H1 (cell line): Measurements from ENCODE around the gene NTN4. TPM values are rescaled to one million over a fixed set of nuclear protein-coding genes. Genes with fewer than 3 reads are reported as not detected.

ENCODE experiments used
- CTCF ChIA-PET: fragments of 300-600 bp; sonication (Branson Sonifier 250); formaldehyde crosslinking; loops from one replicate; lab custom pipeline; 2021; ENCODE audit not compliant: partially characterized antibody; lab: Charles Lee
- POLR2A ChIA-PET: fragments of 300-600 bp; sonication (Branson Sonifier 250); formaldehyde crosslinking; loops from one replicate; lab custom pipeline; 2021; ENCODE audit warnings: inconsistent platforms; ENCODE audit not compliant: partially characterized antibody; lab: Charles Lee
- DNase-seq, 2 experiments: peaks; one replicate each; pipeline versions ENCODE4 v3.0.0 to v3.0.0-alpha.2; 2010 to 2022; ENCODE audit warnings: low spot score in 2 of 2, low read depth in 1 of 2, mixed read lengths in 1 of 2
- FAIRE-seq: peaks from 2 replicates; lab custom pipeline; 2011; peaks lifted over from hg19 to GRCh38; lab: Jason Lieb, UNC
- H2AFZ ChIP-seq: 2 replicates; pipeline ENCODE4 v1.8.1; 2012; ENCODE audit warnings: low read length, inconsistent platforms
- H2AK5ac ChIP-seq: 2 replicates; pipeline ENCODE4 v1.6.1; 2013; ENCODE audit warnings: low read depth, low read length
- H2BK120ac ChIP-seq: replicated peaks from 2 replicates; pipeline ENCODE3; 2013; ENCODE audit warnings: low read depth, low read length, inconsistent platforms
- H2BK12ac ChIP-seq: 2 replicates; pipeline ENCODE4 v1.6.1; 2013; ENCODE audit warnings: low read depth, low read length
- H2BK15ac ChIP-seq: 2 replicates; pipeline ENCODE4 v1.6.1; 2013; ENCODE audit warnings: low read length
- H2BK20ac ChIP-seq: 2 replicates; pipeline ENCODE4 v1.6.1; 2013; ENCODE audit warnings: low read length
- H2BK5ac ChIP-seq: 2 replicates; pipeline ENCODE4 v1.6.1; 2013; ENCODE audit warnings: low read depth, low read length
- H3K14ac ChIP-seq: 2 replicates; pipeline ENCODE4 v1.6.1; 2013; ENCODE audit warnings: inconsistent platforms; ENCODE audit not compliant: insufficient read length
- H3K18ac ChIP-seq: 2 replicates; pipeline ENCODE4 v1.6.1; 2013; ENCODE audit warnings: low read length; ENCODE audit errors: extremely low read depth
- H3K23ac ChIP-seq: 2 replicates; pipeline ENCODE4 v1.6.1; 2013; ENCODE audit warnings: inconsistent platforms; ENCODE audit not compliant: insufficient read length
- H3K23me2 ChIP-seq: 2 replicates; pipeline ENCODE4 v1.6.1; 2013; ENCODE audit warnings: low read depth, low read length
- H3K27ac ChIP-seq: 2 replicates; pipeline ENCODE4 v1.6.1; 2011; ENCODE audit warnings: low read depth, low read length, inconsistent platforms
- H3K27me3 ChIP-seq, 4 experiments: replicated peaks in 1 of 4; 1 replicate in 1 of 4; 2 replicates in 3 of 4; pipeline versions ENCODE4 v1.6.1 to v1.8.1; 2011 to 2013; ENCODE audit warnings: low read length in 3 of 4, mild to moderate bottlenecking in 3 of 4, inconsistent platforms in 2 of 4, mixed read lengths in 2 of 4, moderate library complexity in 1 of 4; ENCODE audit not compliant: control insufficient read depth in 3 of 4, insufficient read depth in 3 of 4; ENCODE audit errors: extremely low read depth in 1 of 4
- H3K36me3 ChIP-seq, 4 experiments: 2 replicates each; pipeline versions ENCODE4 v1.6.1 to v1.8.1; 2011 to 2013; ENCODE audit warnings: mild to moderate bottlenecking in 4 of 4, low read length in 3 of 4, moderate library complexity in 2 of 4, control low read depth in 1 of 4, inconsistent platforms in 1 of 4; ENCODE audit not compliant: insufficient read depth in 4 of 4, control insufficient read depth in 2 of 4
- H3K4ac ChIP-seq: replicated peaks from 2 replicates; pipeline ENCODE3; 2013; ENCODE audit warnings: low read length, low read depth, mixed read lengths, inconsistent platforms; ENCODE audit not compliant: insufficient read length
- H3K4me1 ChIP-seq, 4 experiments: replicated peaks in 1 of 4; 1 replicate in 1 of 4; 2 replicates in 3 of 4; pipeline versions ENCODE4 v1.6.1 to v1.8.1; 2011 to 2013; ENCODE audit warnings: low read length in 3 of 4, inconsistent platforms in 2 of 4, mixed read lengths in 1 of 4; ENCODE audit not compliant: insufficient read depth in 4 of 4, control insufficient read depth in 3 of 4
- H3K4me2 ChIP-seq, 2 experiments: 2 replicates each; pipeline versions ENCODE4 v1.6.1 to v1.8.1; 2011 to 2013; ENCODE audit warnings: low read depth in 2 of 2, low read length in 2 of 2, control low read depth in 1 of 2, inconsistent platforms in 1 of 2, mild to moderate bottlenecking in 1 of 2; ENCODE audit not compliant: insufficient read depth in 1 of 2
- H3K4me3 ChIP-seq, 4 experiments: fragments of 200-600, 300-600 bp in 1 of 4; sonication (generic), shearing (Covaris generic), sonication (Bioruptor Twin) in 1 of 4; 2 replicates each; pipeline versions ENCODE4 v1.5.1 to v1.8.1; 2011 to 2016; ENCODE audit warnings: low read length in 4 of 4, low read depth in 3 of 4, control low read depth in 2 of 4, inconsistent platforms in 2 of 4, mild to moderate bottlenecking in 2 of 4, mixed read lengths in 1 of 4, moderate library complexity in 1 of 4; ENCODE audit not compliant: insufficient read depth in 2 of 4; ENCODE audit errors: extremely low read depth in 1 of 4
- H3K56ac ChIP-seq: replicated peaks from 2 replicates; pipeline ENCODE3; 2013; ENCODE audit warnings: low read depth, mild to moderate bottlenecking, mixed read lengths, low read length, inconsistent platforms; ENCODE audit not compliant: insufficient read length
- H3K79me1 ChIP-seq: 2 replicates; pipeline ENCODE4 v1.6.1; 2013; ENCODE audit warnings: low read depth, low read length, control low read depth
- H3K79me2 ChIP-seq, 2 experiments: 2 replicates each; pipeline versions ENCODE4 v1.6.1 to v1.8.1; 2012 to 2013; ENCODE audit warnings: low read length in 2 of 2, mild to moderate bottlenecking in 2 of 2, inconsistent platforms in 1 of 2; ENCODE audit not compliant: insufficient read depth in 2 of 2, control insufficient read depth in 1 of 2
- H3K9ac ChIP-seq, 4 experiments: replicated peaks in 1 of 4; 1 replicate in 1 of 4; 2 replicates in 3 of 4; pipeline versions ENCODE4 v1.6.1 to v1.8.1; 2011 to 2013; ENCODE audit warnings: low read depth in 3 of 4, low read length in 3 of 4, control low read depth in 2 of 4, mild to moderate bottlenecking in 2 of 4, moderate library complexity in 2 of 4, inconsistent platforms in 1 of 4; ENCODE audit errors: extremely low read depth in 1 of 4
- H3K9me3 ChIP-seq, 2 experiments: 2 replicates each; pipeline versions ENCODE4 v1.6.1 to v1.8.1; 2012 to 2013; ENCODE audit warnings: mild to moderate bottlenecking in 2 of 2, moderate library complexity in 2 of 2, control low read depth in 1 of 2, inconsistent platforms in 1 of 2, low read depth in 1 of 2, low read length in 1 of 2, mixed read lengths in 1 of 2; ENCODE audit not compliant: insufficient read depth in 2 of 2
- H4K20me1 ChIP-seq, 2 experiments: replicated peaks in 1 of 2; 2 replicates each; pipeline versions ENCODE3 to v1.8.1; 2011 to 2013; ENCODE audit warnings: inconsistent platforms in 2 of 2, low read length in 2 of 2, mild to moderate bottlenecking in 1 of 2; ENCODE audit not compliant: insufficient read depth in 2 of 2, control insufficient read depth in 1 of 2
- H4K5ac ChIP-seq: 2 replicates; pipeline ENCODE4 v1.6.1; 2013; ENCODE audit warnings: low read length, low read depth, mixed read lengths, inconsistent platforms; ENCODE audit not compliant: insufficient read length
- H4K8ac ChIP-seq: 2 replicates; pipeline ENCODE4 v1.8.0; 2013; ENCODE audit warnings: mild to moderate bottlenecking, moderate library complexity, low read length, inconsistent platforms; ENCODE audit not compliant: insufficient read depth; ENCODE audit errors: extremely low read depth
- H4K91ac ChIP-seq: replicated peaks from 2 replicates; pipeline ENCODE3; 2013; ENCODE audit warnings: low read length, mixed read lengths, inconsistent platforms; ENCODE audit not compliant: insufficient read length
- EZH2 ChIP-seq: fragments of 200-600 bp; sonication (generic); IDR thresholded peaks from 2 replicates; pipeline ENCODE4 v1.7.1; 2012; ENCODE audit warnings: low read depth, mild to moderate bottlenecking, moderate library complexity, low read length, inconsistent platforms; ENCODE audit not compliant: severe bottlenecking
- JUND ChIP-seq: IDR thresholded peaks from 2 replicates; pipeline ENCODE4 v1.6.1; 2011; ENCODE audit warnings: mild to moderate bottlenecking, improper control_type of control experiment, low read length
- RBBP5 ChIP-seq: IDR thresholded peaks from 2 replicates; pipeline ENCODE4 v1.7.1; 2012; ENCODE audit warnings: low read depth, mild to moderate bottlenecking, inconsistent platforms, low read length, moderate library complexity, borderline replicate concordance
- SIX5 ChIP-seq: IDR thresholded peaks from 2 replicates; pipeline ENCODE4 v1.6.1; 2011; ENCODE audit warnings: mild to moderate bottlenecking, low read depth, low read length
- SRF ChIP-seq: IDR thresholded peaks from 2 replicates; pipeline ENCODE4 v1.6.1; 2011; ENCODE audit warnings: mild to moderate bottlenecking, low read depth, low read length, moderate library complexity
- YY1 ChIP-seq: IDR thresholded peaks from 2 replicates; pipeline ENCODE4 v1.6.1; 2011; ENCODE audit warnings: low read depth, mild to moderate bottlenecking, low read length
- WGBS, 2 experiments: shearing (Covaris generic) in 1 of 2; methylation state at CpG; one replicate each; pipeline versions ENCODE4 v1.1.6 to v1.1.7; 2013 to 2015; ENCODE audit warnings: low lambda C conversion rate in 2 of 2, mixed read lengths in 2 of 2, inconsistent platforms in 1 of 2, low coverage in 1 of 2, missing lambda C conversion rate in 1 of 2; ENCODE audit not compliant: insufficient replicate concordance in 2 of 2, insufficient coverage in 1 of 2, insufficient read length in 1 of 2; ENCODE audit errors: extremely low coverage in 1 of 2, missing lambda C conversion rate in 1 of 2; 5-methylcytosine and 5-hydroxymethylcytosine counted together
- polyA plus RNA-seq, 7 experiments: library from polyadenylated mRNA; depleted of rRNA in 3 of 7; stranded (reverse) in 5 of 7; unstranded in 2 of 7; fragments of >200 nt in 5 of 7; fragments of 200-250 nt in 2 of 7; gene quantifications; 1 replicate in 5 of 7; 2 replicates in 1 of 7; 4 replicates in 1 of 7; pipeline versions ENCODE4 v1.2.1 to v1.2.3, GENCODE V29; 2011 to 2013; ENCODE audit warnings: missing spikeins in 2 of 7, mixed read lengths in 2 of 7
- total RNA-seq: library from RNA; stranded (reverse); fragmentation: NEBNext Ultra II Directional; extraction: Animal tissue kit (Norgen Biotek cat#: 25700); gene quantifications from 2 replicates; pipeline ENCODE4 v1.2.1, GENCODE V29; 2021
- TF ChIP-seq, protein P1 (sequence below): IDR thresholded peaks from 2 replicates; pipeline ENCODE4 v1.6.1; 2011; ENCODE audit warnings: low read depth, mild to moderate bottlenecking, low read length; ENCODE audit not compliant: insufficient read depth
- TF ChIP-seq, protein P2 (sequence below), 3 experiments: IDR thresholded peaks; 1 replicate in 2 of 3; 2 replicates in 1 of 3; pipeline versions ENCODE4 v1.5.1 to v1.6.1; 2011; ENCODE audit warnings: low read length in 3 of 3, mild to moderate bottlenecking in 3 of 3, inconsistent platforms in 2 of 3, low read depth in 1 of 3, moderate library complexity in 1 of 3; ENCODE audit not compliant: insufficient read depth in 1 of 3; ENCODE audit errors: control extremely low read depth in 1 of 3
- TF ChIP-seq, protein P3 (sequence below): IDR thresholded peaks from 2 replicates; pipeline ENCODE4 v1.6.1; 2012; ENCODE audit warnings: low read length, inconsistent platforms

The NTN4 gene
- total and polyA plus RNA-seq, 2 of the 8 experiments (the other 6 are each of a cell fraction or from before 2014, with no cell fraction given), result 0.74 to 1.3 TPM

DNA sequence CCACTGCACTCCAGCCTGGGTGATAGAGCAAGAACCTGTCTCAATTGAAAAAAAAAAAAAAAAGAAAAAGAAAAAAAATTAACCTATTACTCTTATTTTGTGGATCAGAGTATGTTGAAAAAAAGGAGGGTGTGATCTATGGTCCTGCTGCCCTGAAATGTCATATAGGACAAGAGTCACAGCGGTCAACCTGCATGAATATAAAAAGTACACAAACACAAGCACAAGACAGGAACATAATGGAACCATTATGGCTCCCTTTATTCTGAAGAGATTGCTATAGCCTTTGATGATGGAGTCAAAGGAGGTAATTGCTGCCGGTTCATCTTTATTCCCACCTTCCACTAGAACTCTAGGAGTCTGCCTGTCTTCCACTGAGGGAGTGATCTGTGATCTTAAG is 96.9 kb downstream of the NTN4 start:
- Histone ChIP-seq H4K8ac (no peak overlapping the region), H3K23ac (no peak overlapping the region), H3K79me1 (no peaks in the 10 kb centered on the region), H3K18ac (no peak overlapping the region), H3K27ac (no peak overlapping the region), H3K36me3 (no peaks in the 10 kb centered on the region; a peak in 1 of 8 replicates), H3K14ac (no peak overlapping the region), H3K4me1 (peaks cover 0 to 2% (median 0%) of the 10 kb centered on the region in 4 experiments; a peak in 3 of 7 replicates), H2AK5ac (no peak overlapping the region), H2BK5ac (no peak overlapping the region), H3K79me2 (no peaks in the 10 kb centered on the region), H2BK20ac (no peak overlapping the region), H3K9ac (no peak overlapping the region), H3K27me3 (no peaks in the 10 kb centered on the region), H4K5ac (no peak overlapping the region), H2AFZ (no peak overlapping the region), H4K20me1 (no peaks in the 10 kb centered on the region), H2BK120ac (no peak overlapping the region), H4K91ac (no peak overlapping the region), H3K4me3 (no peak overlapping the region), H3K4ac (no peak overlapping the region), H3K4me2 (no peak overlapping the region), H2BK12ac (no peak overlapping the region), H3K9me3 (no peaks in the 10 kb centered on the region), H3K23me2 (0 out of 2 replicates have a peak, but pooled peaks cover 2% of the 10 kb centered on the region), H2BK15ac (no peak overlapping the region), H3K56ac (no peak overlapping the region)
- FAIRE-seq (no peak), DNase-seq (no peak)
- 81% methylated on average over 2 of the region's 2 CpGs; no CpG with 5 or more reads in 1 of the 2 experiments for WGBS, 2 experiments
- ChIA-PET POLR2A (interaction anchor here (1.1 kb wide), 1 partner anchor 10 kb away, joined by 4 read pairs; no protein-coding TSS in a partner anchor), CTCF (interaction anchor here (1.2 kb wide), 1 partner anchor 29 kb away, joined by 3 read pairs; no protein-coding TSS in a partner anchor)
- TF ChIP-seq SRF (no peak), EZH2 (no peak), SIX5 (no peak), RBBP5 (no peak), JUND (no peak), YY1 (no peak)
- TF ChIP-seq, protein P1, sequence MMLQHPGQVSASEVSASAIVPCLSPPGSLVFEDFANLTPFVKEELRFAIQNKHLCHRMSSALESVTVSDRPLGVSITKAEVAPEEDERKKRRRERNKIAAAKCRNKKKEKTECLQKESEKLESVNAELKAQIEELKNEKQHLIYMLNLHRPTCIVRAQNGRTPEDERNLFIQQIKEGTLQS, result no peak
- TF ChIP-seq, protein P2, sequence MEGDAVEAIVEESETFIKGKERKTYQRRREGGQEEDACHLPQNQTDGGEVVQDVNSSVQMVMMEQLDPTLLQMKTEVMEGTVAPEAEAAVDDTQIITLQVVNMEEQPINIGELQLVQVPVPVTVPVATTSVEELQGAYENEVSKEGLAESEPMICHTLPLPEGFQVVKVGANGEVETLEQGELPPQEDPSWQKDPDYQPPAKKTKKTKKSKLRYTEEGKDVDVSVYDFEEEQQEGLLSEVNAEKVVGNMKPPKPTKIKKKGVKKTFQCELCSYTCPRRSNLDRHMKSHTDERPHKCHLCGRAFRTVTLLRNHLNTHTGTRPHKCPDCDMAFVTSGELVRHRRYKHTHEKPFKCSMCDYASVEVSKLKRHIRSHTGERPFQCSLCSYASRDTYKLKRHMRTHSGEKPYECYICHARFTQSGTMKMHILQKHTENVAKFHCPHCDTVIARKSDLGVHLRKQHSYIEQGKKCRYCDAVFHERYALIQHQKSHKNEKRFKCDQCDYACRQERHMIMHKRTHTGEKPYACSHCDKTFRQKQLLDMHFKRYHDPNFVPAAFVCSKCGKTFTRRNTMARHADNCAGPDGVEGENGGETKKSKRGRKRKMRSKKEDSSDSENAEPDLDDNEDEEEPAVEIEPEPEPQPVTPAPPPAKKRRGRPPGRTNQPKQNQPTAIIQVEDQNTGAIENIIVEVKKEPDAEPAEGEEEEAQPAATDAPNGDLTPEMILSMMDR (IDR thresholded peaks at IDR 0.05; ENCODE audit: control extremely low read depth in 1 of 3, insufficient read depth in 1 of 3, low read depth in 1 of 3, low read length in 3 of 3), result no peak
- TF ChIP-seq, protein P3, sequence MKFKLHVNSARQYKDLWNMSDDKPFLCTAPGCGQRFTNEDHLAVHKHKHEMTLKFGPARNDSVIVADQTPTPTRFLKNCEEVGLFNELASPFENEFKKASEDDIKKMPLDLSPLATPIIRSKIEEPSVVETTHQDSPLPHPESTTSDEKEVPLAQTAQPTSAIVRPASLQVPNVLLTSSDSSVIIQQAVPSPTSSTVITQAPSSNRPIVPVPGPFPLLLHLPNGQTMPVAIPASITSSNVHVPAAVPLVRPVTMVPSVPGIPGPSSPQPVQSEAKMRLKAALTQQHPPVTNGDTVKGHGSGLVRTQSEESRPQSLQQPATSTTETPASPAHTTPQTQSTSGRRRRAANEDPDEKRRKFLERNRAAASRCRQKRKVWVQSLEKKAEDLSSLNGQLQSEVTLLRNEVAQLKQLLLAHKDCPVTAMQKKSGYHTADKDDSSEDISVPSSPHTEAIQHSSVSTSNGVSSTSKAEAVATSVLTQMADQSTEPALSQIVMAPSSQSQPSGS, result no peak
